ENCODE data around the gene WASF2. TPM values are rescaled to one million over a fixed set of nuclear protein-coding genes. Genes with fewer than 3 reads are reported as not detected.

WASF2 gene
- total RNA-seq, 5 donors from 2014 or later (not counting 1 experiment from before 2014, with no cell fraction given), result 145 to 161 (median 156) TPM

- peaks cover 0 to 12% of the 10 kb centered on the region in 2 experiments for H3K27me3 ChIP-seq (replicated peaks in 1 of 2; ENCODE audit: control insufficient read depth in 2 of 2, extremely low read depth in 1 of 2, insufficient read depth in 2 of 2, low read length in 1 of 2)
- H3K36me3 Mint-ChIP-seq, result no peaks in the 10 kb centered on the region
- peak overlapping the region; percentile 55 to 84 for H3K4me3 ChIP-seq (ENCODE audit: control insufficient read depth in 1 of 2, extremely low read depth in 1 of 2, low read length in 1 of 2)
- H3K4me1 ChIP-seq (ENCODE audit: control insufficient read depth in 1 of 2, extremely low read depth in 1 of 2, insufficient read depth in 2 of 2, low read length in 2 of 2), result peaks cover 59 to 96% of the 10 kb centered on the region in 2 experiments
- ATAC-seq (replicated peaks in 1 of 4) (peak; percentile 50 to 71 (median 54)), DNase-seq (peak; percentile 54 to 86 (median 71))
- H3K27ac ChIP-seq (ENCODE audit: low read length), result peak overlapping the region; percentile 72
- H3K4me1 Mint-ChIP-seq, result peaks cover 80 to 84% (median 82%) of the 10 kb centered on the region in 3 donors
- H3K36me3 ChIP-seq (ENCODE audit: control insufficient read depth in 2 of 2, extremely low read depth in 1 of 2, insufficient read depth in 1 of 2, low read length in 1 of 2), result no peaks in the 10 kb centered on the region
- peak overlapping the region; percentile 90 to 97 (median 94) for H3K4me3 Mint-ChIP-seq
- H3K27ac Mint-ChIP-seq, result peak overlapping the region; percentile 98 to 99
- H3K9me3 Mint-ChIP-seq, result no peaks in the 10 kb centered on the region
- H3K27me3 Mint-ChIP-seq, result no peaks in the 10 kb centered on the region
- ChIA-PET CTCF (interaction anchor here (0.5 to 1.9 kb wide), 7 partner anchors 23 to 140 kb away, joined by 3 to 9 read pairs (median 5); no protein-coding TSS in a partner anchor), POLR2A (interaction anchor here in 1 of 2 donors (0.8 kb wide), 1 partner anchor 48 kb away, joined by 3 read pairs; no protein-coding TSS in a partner anchor)
- 13% methylated on average over 25 of the region's 31 CpGs for WGBS (ENCODE audit: insufficient coverage)
- no peaks in the 10 kb centered on the region for H3K9me3 ChIP-seq
These were observed 32.7 kb upstream of the WASF2 start for GRCh38 chr1:27522432-27523336.

- H3K27ac ChIP-seq (ENCODE audit: low read length), result peak overlapping the region; percentile 72
- CTCF ChIA-PET, result interaction anchor here in 1 of 2 donors (0.6 to 1.3 kb wide), 3 partner anchors 32 to 63 kb away, joined by 3 to 5 read pairs (median 4); partner anchors contain the start of gene WASF2
These were observed 32.0 kb upstream of the WASF2 start for GRCh38 chr1:27521861-27522431.

GRCh38 chr1:27521336-27521831, 31.4 kb upstream of the WASF2 start:
- Histone ChIP-seq H3K27ac (ENCODE audit: low read length) (peak overlapping the region; percentile 72), H3K36me3 (ENCODE audit: control insufficient read depth in 2 of 2, extremely low read depth in 1 of 2, insufficient read depth in 1 of 2, low read length in 1 of 2) (no peaks in the 10 kb centered on the region), H3K9me3 (no peaks in the 10 kb centered on the region), H3K4me1 (ENCODE audit: control insufficient read depth in 1 of 2, extremely low read depth in 1 of 2, insufficient read depth in 2 of 2, low read length in 2 of 2) (peaks cover 55 to 85% of the 10 kb centered on the region in 2 experiments), H3K27me3 (replicated peaks in 1 of 2; ENCODE audit: control insufficient read depth in 2 of 2, extremely low read depth in 1 of 2, insufficient read depth in 2 of 2, low read length in 1 of 2) (peaks cover 0 to 2% of the 10 kb centered on the region in 2 experiments), H3K4me3 (ENCODE audit: control insufficient read depth in 1 of 2, extremely low read depth in 1 of 2, low read length in 1 of 2) (peak overlapping the region; percentile 55 to 84)
- Mint-ChIP-seq H3K4me3 (peak overlapping the region; percentile 90 to 97 (median 94)), H3K27ac (peak overlapping the region; percentile 98 to 99), H3K27me3 (no peaks in the 10 kb centered on the region), H3K36me3 (no peaks in the 10 kb centered on the region), H3K9me3 (no peaks in the 10 kb centered on the region), H3K4me1 (peaks cover 73 to 85% (median 74%) of the 10 kb centered on the region in 3 donors)
- ChIA-PET CTCF (interaction anchor here (0.5 to 1.3 kb wide), 4 partner anchors 31 to 93 kb away, joined by 3 to 5 read pairs (median 4); partner anchors contain the start of gene WASF2 (in 1 of the 2)), POLR2A (no interaction called here)
- WGBS (ENCODE audit: insufficient coverage), result 8% methylated on average over 16 of the region's 20 CpGs
- ATAC-seq (replicated peaks in 1 of 4) (peak; percentile 32 to 38 (median 34)), DNase-seq (peak; percentile 27 to 70 (median 52))

More at GRCh38 chr1:27521861-27522431, 32.0 kb upstream of the WASF2 start:
- no peaks in the 10 kb centered on the region for H3K9me3 Mint-ChIP-seq
- peak overlapping the region; percentile 55 to 84 for H3K4me3 ChIP-seq (ENCODE audit: control insufficient read depth in 1 of 2, extremely low read depth in 1 of 2, low read length in 1 of 2)
- DNase-seq (peak in 4 of 35 experiments; percentile 9 to 42 (median 28)), ATAC-seq (replicated peaks in 1 of 4) (peak; percentile 6 to 19 (median 10))
- peaks cover 78 to 89% (median 80%) of the 10 kb centered on the region in 3 donors for H3K4me1 Mint-ChIP-seq
- H3K36me3 ChIP-seq (ENCODE audit: control insufficient read depth in 2 of 2, extremely low read depth in 1 of 2, insufficient read depth in 1 of 2, low read length in 1 of 2), result no peaks in the 10 kb centered on the region
- peaks cover 0 to 6% of the 10 kb centered on the region in 2 experiments for H3K27me3 ChIP-seq (replicated peaks in 1 of 2; ENCODE audit: control insufficient read depth in 2 of 2, extremely low read depth in 1 of 2, insufficient read depth in 2 of 2, low read length in 1 of 2)
- H3K36me3 Mint-ChIP-seq, result no peaks in the 10 kb centered on the region
- H3K4me3 Mint-ChIP-seq, result peak overlapping the region; percentile 90 to 97 (median 94)
- H3K9me3 ChIP-seq, result no peaks in the 10 kb centered on the region
- POLR2A ChIA-PET, result no interaction called here
- peak overlapping the region; percentile 98 to 99 for H3K27ac Mint-ChIP-seq
- WGBS (ENCODE audit: insufficient coverage), result 24% methylated on average over 9 of the region's 9 CpGs
- peaks cover 60 to 91% of the 10 kb centered on the region in 2 experiments for H3K4me1 ChIP-seq (ENCODE audit: control insufficient read depth in 1 of 2, extremely low read depth in 1 of 2, insufficient read depth in 2 of 2, low read length in 2 of 2)
- H3K27me3 Mint-ChIP-seq, result no peaks in the 10 kb centered on the region

GRCh38 chr1:27520651-27521050, 30.7 kb upstream of the WASF2 start:
- 98% methylated on average over 4 of the region's 4 CpGs for WGBS (ENCODE audit: insufficient coverage)
- Mint-ChIP-seq H3K27me3 (no peaks in the 10 kb centered on the region), H3K4me1 (peaks cover 65 to 78% (median 67%) of the 10 kb centered on the region in 3 donors), H3K27ac (peak overlapping the region; percentile 98 to 99), H3K36me3 (no peaks in the 10 kb centered on the region), H3K9me3 (no peaks in the 10 kb centered on the region), H3K4me3 (peak overlapping the region; percentile 90 to 97 (median 94))
- POLR2A ChIA-PET, result no interaction called here
- ATAC-seq (replicated peaks in 1 of 4) (no peak), DNase-seq (no peak)
- CTCF ChIA-PET, result interaction anchor here (0.5 to 1.3 kb wide), 3 partner anchors 31 to 594 kb away, joined by 3 to 4 read pairs (median 4); partner anchors contain the start of gene WASF2 (in 1 of the 2)
- H3K4me1 ChIP-seq (ENCODE audit: control insufficient read depth in 1 of 2, extremely low read depth in 1 of 2, insufficient read depth in 2 of 2, low read length in 2 of 2), result peaks cover 49 to 78% of the 10 kb centered on the region in 2 experiments
- no peaks in the 10 kb centered on the region for H3K9me3 ChIP-seq
- H3K27ac ChIP-seq (ENCODE audit: low read length), result peak overlapping the region; percentile 72
- H3K36me3 ChIP-seq (ENCODE audit: control insufficient read depth in 2 of 2, extremely low read depth in 1 of 2, insufficient read depth in 1 of 2, low read length in 1 of 2), result no peaks in the 10 kb centered on the region
- H3K4me3 ChIP-seq (ENCODE audit: control insufficient read depth in 1 of 2, extremely low read depth in 1 of 2, low read length in 1 of 2), result no peak overlapping the region
- H3K27me3 ChIP-seq (replicated peaks in 1 of 2; ENCODE audit: control insufficient read depth in 2 of 2, extremely low read depth in 1 of 2, insufficient read depth in 2 of 2, low read length in 1 of 2), result peaks cover 0 to 2% of the 10 kb centered on the region in 2 experiments

GRCh38 chr1:27519331-27520258, 29.6 kb upstream of the WASF2 start:
- DNase-seq (no peak), ATAC-seq (replicated peaks in 1 of 4) (no peak)
- no peaks in the 10 kb centered on the region for H3K27me3 Mint-ChIP-seq
- peaks cover 42 to 67% of the 10 kb centered on the region in 2 experiments for H3K4me1 ChIP-seq (ENCODE audit: control insufficient read depth in 1 of 2, extremely low read depth in 1 of 2, insufficient read depth in 2 of 2, low read length in 2 of 2)
- H3K4me1 Mint-ChIP-seq, result peaks cover 56 to 67% (median 58%) of the 10 kb centered on the region in 3 donors
- H3K4me3 ChIP-seq (ENCODE audit: control insufficient read depth in 1 of 2, extremely low read depth in 1 of 2, low read length in 1 of 2), result no peak overlapping the region
- no peaks in the 10 kb centered on the region for H3K36me3 Mint-ChIP-seq
- no peak overlapping the region for H3K27ac ChIP-seq (ENCODE audit: low read length)
- peak overlapping the region in 1 of 3 donors; percentile 94 for H3K4me3 Mint-ChIP-seq
- no peaks in the 10 kb centered on the region for H3K9me3 ChIP-seq
- WGBS (ENCODE audit: insufficient coverage), result 97% methylated on average over 22 of the region's 24 CpGs
- ChIA-PET CTCF (no interaction called here), POLR2A (interaction anchor here in 1 of 2 donors (0.6 kb wide), 1 partner anchor 261 kb away, joined by 3 read pairs; no protein-coding TSS in a partner anchor)
- peak overlapping the region; percentile 67 to 98 for H3K27ac Mint-ChIP-seq
- H3K36me3 ChIP-seq (ENCODE audit: control insufficient read depth in 2 of 2, extremely low read depth in 1 of 2, insufficient read depth in 1 of 2, low read length in 1 of 2), result no peaks in the 10 kb centered on the region
- H3K9me3 Mint-ChIP-seq, result no peaks in the 10 kb centered on the region
- peaks cover 0 to 2% of the 10 kb centered on the region in 2 experiments for H3K27me3 ChIP-seq (replicated peaks in 1 of 2; ENCODE audit: control insufficient read depth in 2 of 2, extremely low read depth in 1 of 2, insufficient read depth in 2 of 2, low read length in 1 of 2)
